ENCODE results near the gene STAC2. TPM values are rescaled to one million over a fixed set of nuclear protein-coding genes. Genes with fewer than 3 reads are reported as not detected.

STAC2 gene
- total and polyA plus RNA-seq, 2 of the 13 experiments (the other 11 are each of a cell fraction or from before 2014, with no cell fraction given), result not detected

GRCh38 chr17:39197380-39198185 is 28.2 kb downstream of the STAC2 start, which contains the start of gene CACNB1 (continued):
- TF ChIP-seq PAXIP1 (CRISPR knock-in tag; conservative IDR thresholded peaks at IDR 0.05) (no peak), NCOR1 (IDR thresholded peaks at IDR 0.05; ENCODE audit: borderline replicate concordance, low read length) (no peak), ZNF101 (CRISPR knock-in tag; IDR thresholded peaks at IDR 0.05; ENCODE audit: borderline replicate concordance, low read depth) (no peak), NKX3-1 (CRISPR knock-in tag; IDR thresholded peaks at IDR 0.05) (no peak), CENPT (CRISPR knock-in tag; IDR thresholded peaks at IDR 0.05; ENCODE audit: low read depth) (no peak), ZNF326 (CRISPR knock-in tag; IDR thresholded peaks at IDR 0.05; ENCODE audit: borderline replicate concordance) (no peak), ZNF460 (CRISPR knock-in tag; IDR thresholded peaks at IDR 0.05; ENCODE audit: borderline replicate concordance) (no peak), BHLHE40 (IDR thresholded peaks at IDR 0.05; ENCODE audit: low read length) (no peak), SRY (CRISPR knock-in tag; IDR thresholded peaks at IDR 0.05) (0 out of 2 replicates have a peak, but pooled peaks have one; percentile 71), ZNF772 (CRISPR knock-in tag; IDR thresholded peaks at IDR 0.05) (0 out of 2 replicates have a peak, but pooled peaks have one; percentile 20), MBD4 (IDR thresholded peaks at IDR 0.05; ENCODE audit: borderline replicate concordance, low read length) (no peak), ISL2 (CRISPR knock-in tag; IDR thresholded peaks at IDR 0.05) (no peak), HNRNPL (IDR thresholded peaks at IDR 0.05; ENCODE audit: low read depth, low read length) (0 out of 2 replicates have a peak, but pooled peaks have one; percentile 19), MLX (CRISPR knock-in tag; IDR thresholded peaks at IDR 0.05) (no peak), ZNF446 (CRISPR knock-in tag; IDR thresholded peaks at IDR 0.05) (no peak)
- TF ChIP-seq, protein P1, sequence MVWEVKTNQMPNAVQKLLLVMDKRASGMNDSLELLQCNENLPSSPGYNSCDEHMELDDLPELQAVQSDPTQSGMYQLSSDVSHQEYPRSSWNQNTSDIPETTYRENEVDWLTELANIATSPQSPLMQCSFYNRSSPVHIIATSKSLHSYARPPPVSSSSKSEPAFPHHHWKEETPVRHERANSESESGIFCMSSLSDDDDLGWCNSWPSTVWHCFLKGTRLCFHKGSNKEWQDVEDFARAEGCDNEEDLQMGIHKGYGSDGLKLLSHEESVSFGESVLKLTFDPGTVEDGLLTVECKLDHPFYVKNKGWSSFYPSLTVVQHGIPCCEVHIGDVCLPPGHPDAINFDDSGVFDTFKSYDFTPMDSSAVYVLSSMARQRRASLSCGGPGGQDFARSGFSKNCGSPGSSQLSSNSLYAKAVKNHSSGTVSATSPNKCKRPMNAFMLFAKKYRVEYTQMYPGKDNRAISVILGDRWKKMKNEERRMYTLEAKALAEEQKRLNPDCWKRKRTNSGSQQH (CRISPR knock-in tag; IDR thresholded peaks at IDR 0.05; ENCODE audit: low read depth), result no peak; the same call in 1 of the 2 replicates
- TF ChIP-seq, protein P2, sequence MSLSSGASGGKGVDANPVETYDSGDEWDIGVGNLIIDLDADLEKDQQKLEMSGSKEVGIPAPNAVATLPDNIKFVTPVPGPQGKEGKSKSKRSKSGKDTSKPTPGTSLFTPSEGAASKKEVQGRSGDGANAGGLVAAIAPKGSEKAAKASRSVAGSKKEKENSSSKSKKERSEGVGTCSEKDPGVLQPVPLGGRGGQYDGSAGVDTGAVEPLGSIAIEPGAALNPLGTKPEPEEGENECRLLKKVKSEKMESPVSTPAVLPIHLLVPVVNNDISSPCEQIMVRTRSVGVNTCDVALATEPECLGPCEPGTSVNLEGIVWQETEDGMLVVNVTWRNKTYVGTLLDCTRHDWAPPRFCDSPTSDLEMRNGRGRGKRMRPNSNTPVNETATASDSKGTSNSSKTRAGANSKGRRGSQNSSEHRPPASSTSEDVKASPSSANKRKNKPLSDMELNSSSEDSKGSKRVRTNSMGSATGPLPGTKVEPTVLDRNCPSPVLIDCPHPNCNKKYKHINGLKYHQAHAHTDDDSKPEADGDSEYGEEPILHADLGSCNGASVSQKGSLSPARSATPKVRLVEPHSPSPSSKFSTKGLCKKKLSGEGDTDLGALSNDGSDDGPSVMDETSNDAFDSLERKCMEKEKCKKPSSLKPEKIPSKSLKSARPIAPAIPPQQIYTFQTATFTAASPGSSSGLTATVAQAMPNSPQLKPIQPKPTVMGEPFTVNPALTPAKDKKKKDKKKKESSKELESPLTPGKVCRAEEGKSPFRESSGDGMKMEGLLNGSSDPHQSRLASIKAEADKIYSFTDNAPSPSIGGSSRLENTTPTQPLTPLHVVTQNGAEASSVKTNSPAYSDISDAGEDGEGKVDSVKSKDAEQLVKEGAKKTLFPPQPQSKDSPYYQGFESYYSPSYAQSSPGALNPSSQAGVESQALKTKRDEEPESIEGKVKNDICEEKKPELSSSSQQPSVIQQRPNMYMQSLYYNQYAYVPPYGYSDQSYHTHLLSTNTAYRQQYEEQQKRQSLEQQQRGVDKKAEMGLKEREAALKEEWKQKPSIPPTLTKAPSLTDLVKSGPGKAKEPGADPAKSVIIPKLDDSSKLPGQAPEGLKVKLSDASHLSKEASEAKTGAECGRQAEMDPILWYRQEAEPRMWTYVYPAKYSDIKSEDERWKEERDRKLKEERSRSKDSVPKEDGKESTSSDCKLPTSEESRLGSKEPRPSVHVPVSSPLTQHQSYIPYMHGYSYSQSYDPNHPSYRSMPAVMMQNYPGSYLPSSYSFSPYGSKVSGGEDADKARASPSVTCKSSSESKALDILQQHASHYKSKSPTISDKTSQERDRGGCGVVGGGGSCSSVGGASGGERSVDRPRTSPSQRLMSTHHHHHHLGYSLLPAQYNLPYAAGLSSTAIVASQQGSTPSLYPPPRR (CRISPR knock-in tag; IDR thresholded peaks at IDR 0.05; ENCODE audit: borderline replicate concordance), result no peak
